LNCaP clone FGC (cell line): ENCODE data around the gene LSM14B.

Source experiments
- DNase-seq: peaks from one replicate; pipeline ENCODE4 v3.0.0-alpha.2; 2011; ENCODE audit warnings: low read depth
- H3K4me3 ChIP-seq: 2 replicates; pipeline ENCODE4 v1.5.1; 2011; ENCODE audit warnings: mild to moderate bottlenecking, low read depth, low read length, control low read depth
- TF ChIP-seq, protein P1 (sequence below): IDR thresholded peaks from 2 replicates; pipeline ENCODE4 v1.5.1; 2012; ENCODE audit warnings: mild to moderate bottlenecking; ENCODE audit not compliant: control insufficient read depth, insufficient read depth; ENCODE audit errors: extremely low read depth

The LSM14B gene

GRCh38 chr20:62159839-62160238 is 37.6 kb downstream of the LSM14B start:
- TF ChIP-seq, protein P1, sequence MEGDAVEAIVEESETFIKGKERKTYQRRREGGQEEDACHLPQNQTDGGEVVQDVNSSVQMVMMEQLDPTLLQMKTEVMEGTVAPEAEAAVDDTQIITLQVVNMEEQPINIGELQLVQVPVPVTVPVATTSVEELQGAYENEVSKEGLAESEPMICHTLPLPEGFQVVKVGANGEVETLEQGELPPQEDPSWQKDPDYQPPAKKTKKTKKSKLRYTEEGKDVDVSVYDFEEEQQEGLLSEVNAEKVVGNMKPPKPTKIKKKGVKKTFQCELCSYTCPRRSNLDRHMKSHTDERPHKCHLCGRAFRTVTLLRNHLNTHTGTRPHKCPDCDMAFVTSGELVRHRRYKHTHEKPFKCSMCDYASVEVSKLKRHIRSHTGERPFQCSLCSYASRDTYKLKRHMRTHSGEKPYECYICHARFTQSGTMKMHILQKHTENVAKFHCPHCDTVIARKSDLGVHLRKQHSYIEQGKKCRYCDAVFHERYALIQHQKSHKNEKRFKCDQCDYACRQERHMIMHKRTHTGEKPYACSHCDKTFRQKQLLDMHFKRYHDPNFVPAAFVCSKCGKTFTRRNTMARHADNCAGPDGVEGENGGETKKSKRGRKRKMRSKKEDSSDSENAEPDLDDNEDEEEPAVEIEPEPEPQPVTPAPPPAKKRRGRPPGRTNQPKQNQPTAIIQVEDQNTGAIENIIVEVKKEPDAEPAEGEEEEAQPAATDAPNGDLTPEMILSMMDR: no peak
- DNase-seq: no peak
- no peak overlapping the region for H3K4me3 ChIP-seq

GRCh38 chr20:62160253-62160652 is 38.0 kb downstream of the LSM14B start:
- TF ChIP-seq, protein P1: no peak
- no peak overlapping the region for H3K4me3 ChIP-seq
- no peak for DNase-seq

DNA sequence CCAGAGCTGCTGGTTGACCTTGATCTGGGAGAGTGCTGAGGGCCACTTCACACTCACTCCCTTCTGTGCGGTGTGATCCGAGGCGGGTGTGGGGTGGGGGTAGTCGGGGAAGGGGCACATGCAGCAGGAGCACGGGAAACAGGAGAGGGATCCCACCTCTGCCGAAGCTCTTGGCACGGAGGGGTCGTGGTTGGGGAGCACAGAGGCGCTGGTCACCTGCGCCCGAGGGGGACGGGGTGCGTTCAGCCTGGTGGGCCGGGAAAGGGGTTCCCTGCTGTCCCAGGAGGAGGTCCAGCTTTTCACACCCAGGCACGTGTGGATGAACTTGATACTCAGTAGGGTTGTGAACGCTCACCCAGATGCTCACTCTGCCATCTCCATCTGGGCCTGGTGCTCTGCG is 38.6 kb downstream of the LSM14B start:
- no peak for DNase-seq
- no peak overlapping the region for H3K4me3 ChIP-seq
- TF ChIP-seq, protein P1: no peak

DNA sequence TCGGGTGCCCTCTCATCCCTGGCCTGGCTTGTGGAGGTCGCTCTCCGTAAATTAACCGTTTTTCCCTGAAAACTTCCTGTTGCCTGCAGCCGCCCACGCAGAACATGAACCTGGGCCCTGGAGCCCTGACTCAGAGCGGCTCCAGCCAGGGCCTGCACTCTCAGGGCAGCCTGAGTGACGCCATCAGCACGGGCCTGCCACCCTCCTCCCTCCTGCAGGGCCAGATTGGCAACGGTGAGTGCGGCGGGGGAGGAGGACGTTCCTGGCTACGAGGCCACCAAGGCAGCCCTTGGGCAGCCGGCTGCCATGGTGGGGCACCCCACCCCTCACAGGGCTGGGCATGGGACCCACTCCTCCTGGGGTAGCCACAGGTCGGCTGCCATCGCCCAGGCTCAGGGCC is 39.1 kb downstream of the LSM14B start:
- no peak overlapping the region for H3K4me3 ChIP-seq
- DNase-seq: no peak

DNA sequence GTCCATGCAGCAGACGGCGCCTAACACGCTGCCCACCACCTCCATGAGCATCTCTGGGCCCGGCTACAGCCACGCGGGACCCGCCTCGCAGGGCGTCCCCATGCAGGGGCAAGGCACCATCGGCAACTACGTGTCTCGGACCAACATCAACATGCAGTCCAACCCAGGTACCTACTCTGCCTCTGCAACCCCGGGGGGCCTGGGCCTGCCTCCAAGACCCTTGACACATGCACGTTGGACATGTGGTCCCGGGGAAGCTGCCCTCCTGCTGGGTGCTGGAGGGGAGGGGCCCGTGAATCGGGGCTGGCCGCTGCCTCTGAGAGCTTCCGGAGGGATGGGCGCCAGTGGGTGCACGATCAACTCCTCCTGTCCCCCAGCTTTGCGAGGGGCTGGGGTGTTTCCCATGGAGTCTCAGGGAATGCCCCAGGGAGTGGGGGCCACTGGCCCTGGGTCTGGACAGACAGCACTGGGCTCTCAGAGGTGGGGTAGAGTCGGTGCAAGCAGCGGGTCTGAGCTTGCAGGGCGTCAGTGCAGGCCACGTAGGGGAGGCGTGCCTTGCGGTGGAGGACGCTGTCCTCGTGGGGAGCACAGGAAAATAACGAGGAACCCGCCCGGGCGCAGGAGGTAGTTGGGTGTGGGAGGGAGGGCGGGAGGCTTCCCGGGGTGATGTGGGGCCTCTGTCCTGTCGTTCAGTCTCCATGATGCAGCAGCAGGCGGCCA is 40.6 kb downstream of the LSM14B start:
- TF ChIP-seq, protein P1: no peak
- no peak for DNase-seq
- H3K4me3 ChIP-seq: no peak overlapping the region

More for the DNA sequence above, 39.1 kb downstream of the LSM14B start:
- TF ChIP-seq, protein P1: no peak

GRCh38 chr20:62163485-62163865 is 41.2 kb downstream of the LSM14B start:
- H3K4me3 ChIP-seq: no peak overlapping the region
- TF ChIP-seq, protein P1: no peak
- DNase-seq: no peak

GRCh38 chr20:62163986-62164762 is 41.9 kb downstream of the LSM14B start:
- DNase-seq: no peak
- TF ChIP-seq, protein P1: no peak
- no peak overlapping the region for H3K4me3 ChIP-seq
